CD14-positive monocyte (primary cell): ENCODE results near the gene SGMS1. TPM values are rescaled to one million over a fixed set of nuclear protein-coding genes. Genes with fewer than 3 reads are reported as not detected.
"Not testable (repeated sequence)": the region's sequence is repeated elsewhere in the genome, so short reads cannot be mapped to it uniquely, and the experiment has no call there.

Experiments used
- DNase-seq, 3 donors: peaks; one replicate each; pipeline ENCODE4 v3.0.0-alpha.2; 2011 to 2022
- H2AFZ ChIP-seq: 2 replicates; pipeline ENCODE4 v1.6.0; 2012; ENCODE audit warnings: mild to moderate bottlenecking, low read depth, low read length, inconsistent platforms; ENCODE audit not compliant: insufficient read depth, poor library complexity, severe bottlenecking
- H3K27ac ChIP-seq, 2 donors: 1 replicate in 1 of 2; 2 replicates in 1 of 2; pipeline ENCODE4 v1.5.1; 2012 to 2013; ENCODE audit warnings: low read length in 2 of 2, control low read depth in 1 of 2, inconsistent platforms in 1 of 2, low read depth in 1 of 2, mild to moderate bottlenecking in 1 of 2
- H3K27me3 ChIP-seq, 2 donors: one replicate each; pipeline versions ENCODE4 v1.6.0 to v1.6.1; 2011 to 2013; ENCODE audit warnings: low read length in 2 of 2; ENCODE audit not compliant: control insufficient read depth in 2 of 2, insufficient read depth in 2 of 2
- H3K36me3 ChIP-seq, 2 donors: replicated peaks in 1 of 2; 1 replicate in 1 of 2; 2 replicates in 1 of 2; pipeline versions ENCODE4 v1.5.1 to v1.6.1; 2012 to 2013; ENCODE audit warnings: low read length in 2 of 2, control low read depth in 1 of 2, inconsistent platforms in 1 of 2, mild to moderate bottlenecking in 1 of 2; ENCODE audit not compliant: insufficient read depth in 2 of 2, control insufficient read depth in 1 of 2
- H3K4me1 ChIP-seq, 2 donors: 1 replicate in 1 of 2; 2 replicates in 1 of 2; pipeline versions ENCODE4 v1.5.1 to v1.6.1; 2012 to 2013; ENCODE audit warnings: low read length in 2 of 2, control low read depth in 1 of 2, inconsistent platforms in 1 of 2, mild to moderate bottlenecking in 1 of 2, moderate library complexity in 1 of 2; ENCODE audit not compliant: insufficient read depth in 2 of 2, control insufficient read depth in 1 of 2
- H3K4me2 ChIP-seq: replicated peaks from 2 replicates; pipeline ENCODE3; 2012; ENCODE audit warnings: low read length, moderate library complexity, mild to moderate bottlenecking; ENCODE audit not compliant: poor library complexity, severe bottlenecking; ENCODE audit errors: extremely low read depth
- H3K4me3 ChIP-seq, 3 experiments: fragments of 200-600 bp in 1 of 3; sonication (generic) in 1 of 3; replicated peaks in 1 of 3; 1 replicate in 2 of 3; 2 replicates in 1 of 3; pipeline ENCODE4 v1.5.1; 2011 to 2013; ENCODE audit warnings: low read length in 3 of 3, mild to moderate bottlenecking in 3 of 3, control low read depth in 2 of 3, low read depth in 2 of 3, inconsistent platforms in 1 of 3, moderate library complexity in 1 of 3
- H3K79me2 ChIP-seq: 2 replicates; pipeline ENCODE4 v1.6.0; 2012; ENCODE audit warnings: mild to moderate bottlenecking, control low read depth, inconsistent platforms, low read length, moderate library complexity; ENCODE audit not compliant: insufficient read depth
- H3K9ac ChIP-seq: 2 replicates; pipeline ENCODE4 v1.6.0; 2017; ENCODE audit warnings: low read length, mild to moderate bottlenecking; ENCODE audit not compliant: insufficient read depth, poor library complexity, severe bottlenecking
- H3K9me3 ChIP-seq, 2 donors: replicated peaks in 1 of 2; 1 replicate in 1 of 2; 2 replicates in 1 of 2; pipeline versions ENCODE4 v1.5.1 to v1.6.1; 2012 to 2013; ENCODE audit warnings: low read length in 2 of 2, control low read depth in 1 of 2; ENCODE audit not compliant: control insufficient read depth in 1 of 2, insufficient read depth in 1 of 2
- H4K20me1 ChIP-seq: 2 replicates; pipeline ENCODE4 v1.6.0; 2012; ENCODE audit warnings: mild to moderate bottlenecking, low read length, control low read depth, moderate library complexity; ENCODE audit not compliant: insufficient read depth
- H3K27ac Mint-ChIP-seq, 7 donors: one replicate each; pipeline ENCODE4 v1.8.0; 2020; ENCODE audit warnings: mild to moderate bottlenecking in 7 of 7, mixed read lengths in 7 of 7, moderate library complexity in 6 of 7, inconsistent platforms in 2 of 7
- H3K27me3 Mint-ChIP-seq, 3 donors: one replicate each; pipeline ENCODE4 v1.8.0; 2021 to 2022; ENCODE audit warnings: low read depth in 3 of 3, mild to moderate bottlenecking in 3 of 3, mixed read lengths in 3 of 3, moderate library complexity in 3 of 3, inconsistent platforms in 1 of 3
- H3K36me3 Mint-ChIP-seq, 2 donors: one replicate each; pipeline ENCODE4 v1.8.0; 2020; ENCODE audit warnings: mixed read lengths in 2 of 2, inconsistent platforms in 1 of 2, mild to moderate bottlenecking in 1 of 2
- H3K4me1 Mint-ChIP-seq: one replicate; pipeline ENCODE4 v1.8.0; 2020; ENCODE audit warnings: mild to moderate bottlenecking, mixed read lengths
- H3K4me3 Mint-ChIP-seq, 2 donors: one replicate each; pipeline ENCODE4 v1.8.0; 2020; ENCODE audit warnings: mild to moderate bottlenecking in 2 of 2, mixed read lengths in 2 of 2, moderate library complexity in 1 of 2
- H3K9me3 Mint-ChIP-seq, 7 donors: one replicate each; pipeline ENCODE4 v1.8.0; 2020 to 2022; ENCODE audit warnings: mixed read lengths in 7 of 7, mild to moderate bottlenecking in 6 of 7, moderate library complexity in 6 of 7, inconsistent platforms in 2 of 7
- CTCF ChIP-seq: fragments of 200-600 bp; IDR thresholded peaks from one replicate; pipeline ENCODE4 v1.8.0; 2022; ENCODE audit warnings: antibody characterized with exemption, mild to moderate bottlenecking
- WGBS: methylation state at CpG from one replicate; pipeline ENCODE4 v1.1.5; 2013; ENCODE audit warnings: missing lambda C conversion rate; ENCODE audit not compliant: insufficient coverage; 5-methylcytosine and 5-hydroxymethylcytosine counted together
- intact Hi-C, 2 donors: fragments of 100-400 bp; cut with micrococcal nuclease; formaldehyde crosslinking; loops; one replicate each; pipeline versions ENCODE4 v1.15.0 to v1.15.1; 2023
- polyA plus RNA-seq, 3 donors: library from polyadenylated mRNA; depleted of rRNA in 1 of 3; unstranded in 2 of 3; stranded (reverse) in 1 of 3; fragments of 300-500 nt in 2 of 3; fragments of >200 nt in 1 of 3; fragmentation: Illumina TruSeq in 2 of 3; gene quantifications; 1 replicate in 2 of 3; 2 replicates in 1 of 3; pipeline ENCODE4 v1.2.3, GENCODE V29; 2012 to 2021

SGMS1 gene
- polyA plus RNA-seq, 3 donors: 19.5 to 20.6 (median 20.4) TPM

GRCh38 chr10:50369931-50370330, 253.8 kb downstream of the SGMS1 start:
- Histone ChIP-seq H3K79me2 (peaks cover 79% of the 10 kb centered on the region), H3K4me3 (no peak overlapping the region), H3K9me3 (no peaks in the 10 kb centered on the region), H3K4me2 (no peak overlapping the region), H3K9ac (no peak overlapping the region), H4K20me1 (peaks cover 90% of the 10 kb centered on the region), H3K36me3 (peaks cover 0 to 2% of the 10 kb centered on the region in 2 donors), H3K4me1 (peaks cover 4 to 8% of the 10 kb centered on the region in 2 donors), H2AFZ (no peak overlapping the region), H3K27ac (no peak overlapping the region), H3K27me3 (no peaks in the 10 kb centered on the region)
- H3K9me3 Mint-ChIP-seq: no peaks in the 10 kb centered on the region
- WGBS: no CpG with 5 or more reads among the region's 1 CpG
- peaks cover 0 to 2% (median 0%) of the 10 kb centered on the region in 3 donors for H3K27me3 Mint-ChIP-seq
- H3K4me1 Mint-ChIP-seq: peaks cover 6% of the 10 kb centered on the region
- H3K36me3 Mint-ChIP-seq: peaks cover 15 to 21% of the 10 kb centered on the region in 2 donors
- no peak for DNase-seq
- no peak overlapping the region for H3K4me3 Mint-ChIP-seq
- intact Hi-C loops: loop anchor here (5.0 to 10.0 kb wide), 2 partner anchors 47 to 55 kb away; no protein-coding TSS in a partner anchor
- H3K27ac Mint-ChIP-seq: no peak overlapping the region
- TF ChIP-seq CTCF: no peak

DNA sequence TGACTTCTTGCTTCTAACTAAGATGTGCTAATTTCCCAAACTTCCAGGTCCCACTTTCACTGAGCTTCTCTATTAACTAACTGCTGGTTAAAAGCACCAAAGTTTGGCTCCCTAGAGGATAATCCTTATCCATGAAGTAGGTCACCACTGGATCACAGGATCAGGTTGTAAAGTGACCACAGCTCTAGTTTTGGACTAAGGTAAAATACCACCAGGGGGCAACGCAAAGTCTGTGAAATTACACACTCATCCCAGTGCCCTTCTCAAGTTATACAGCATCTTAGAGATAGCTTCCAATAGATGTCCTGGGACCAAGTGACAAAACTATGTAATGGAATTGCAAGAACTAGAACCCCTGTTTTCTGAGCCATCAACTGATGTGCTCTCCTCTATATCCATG, 256.0 kb downstream of the SGMS1 start:
- H3K27me3 ChIP-seq: no peaks in the 10 kb centered on the region
- H3K4me1 Mint-ChIP-seq: peaks cover 16% of the 10 kb centered on the region
- peak; percentile 49 for TF ChIP-seq CTCF
- H3K27ac ChIP-seq: peak overlapping the region in 1 of 2 donors; percentile 24
- H2AFZ ChIP-seq: no peak overlapping the region
- no peak overlapping the region for H3K4me2 ChIP-seq
- no peak overlapping the region for H3K9ac ChIP-seq
- H3K4me3 ChIP-seq: no peak overlapping the region
- H3K36me3 ChIP-seq: peaks cover 0 to 2% of the 10 kb centered on the region in 2 donors
- H3K4me3 Mint-ChIP-seq: no peak overlapping the region
- peaks cover 0 to 2% (median 0%) of the 10 kb centered on the region in 3 donors for H3K27me3 Mint-ChIP-seq
- peaks cover 15 to 27% of the 10 kb centered on the region in 2 donors for H3K36me3 Mint-ChIP-seq
- H3K4me1 ChIP-seq: peaks cover 6 to 8% of the 10 kb centered on the region in 2 donors
- WGBS: no CpG with 5 or more reads among the region's 1 CpG
- peak; percentile 12 to 49 (median 45) for DNase-seq
- peaks cover 66% of the 10 kb centered on the region for H3K79me2 ChIP-seq
- intact Hi-C loops: loop anchor here in 1 of 2 donors (5.0 kb wide), 1 partner anchor 50 kb away; no protein-coding TSS in a partner anchor
- H3K9me3 ChIP-seq: no peaks in the 10 kb centered on the region
- peaks cover 87% of the 10 kb centered on the region for H4K20me1 ChIP-seq
- H3K27ac Mint-ChIP-seq: peak overlapping the region in 1 of 7 donors; percentile 47
- no peaks in the 10 kb centered on the region for H3K9me3 Mint-ChIP-seq

DNA sequence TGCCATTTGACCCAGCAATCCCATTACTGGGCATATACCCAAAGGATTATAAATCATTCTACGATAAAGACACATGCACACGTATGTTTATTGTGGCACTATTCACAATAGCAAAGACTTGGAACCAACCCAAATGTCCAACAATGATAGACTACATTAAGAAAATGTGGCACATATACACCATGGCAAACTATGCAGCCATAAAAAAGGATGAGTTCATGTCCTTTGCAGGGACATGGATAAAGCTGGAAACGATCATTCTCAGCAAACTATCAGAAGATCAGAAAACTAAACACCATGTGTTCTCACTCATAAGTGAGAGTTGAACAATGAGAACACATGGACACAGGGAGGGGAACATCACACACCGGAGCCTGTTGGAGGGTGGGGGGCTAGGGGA, 257.3 kb downstream of the SGMS1 start:
- H3K79me2 ChIP-seq: peaks cover 66% of the 10 kb centered on the region
- not testable (repeated sequence) for H3K9ac ChIP-seq, H3K27me3 ChIP-seq, H3K27ac ChIP-seq, H3K27ac Mint-ChIP-seq, H3K9me3 Mint-ChIP-seq, H3K4me2 ChIP-seq, H3K27me3 Mint-ChIP-seq, H3K36me3 ChIP-seq, H3K9me3 ChIP-seq, H3K4me3 Mint-ChIP-seq, H2AFZ ChIP-seq, DNase-seq, H3K4me3 ChIP-seq
- Mint-ChIP-seq H3K36me3 (peaks cover 15 to 27% of the 10 kb centered on the region in 2 donors), H3K4me1 (peaks cover 22% of the 10 kb centered on the region)
- intact Hi-C loops: loop anchor here in 1 of 2 donors (5.0 kb wide), 1 partner anchor 51 kb away; no protein-coding TSS in a partner anchor
- peaks cover 12 to 13% of the 10 kb centered on the region in 2 donors for H3K4me1 ChIP-seq
- WGBS: no CpG with 5 or more reads among the region's 4 CpGs
- peaks cover 87% of the 10 kb centered on the region for H4K20me1 ChIP-seq
